Activated CD4-positive, alpha-beta memory T cell treated with anti-CD3 and anti-CD28 coated beads, Interleukin-2, amount 10 ng/mL, durations not matched to agents 7 days and 5 days (primary cell): Measurements from ENCODE around the gene DUSP7. TPM values are rescaled to one million over a fixed set of nuclear protein-coding genes. Genes with fewer than 3 reads are reported as not detected.

Experiments
- CTCF ChIA-PET: fragments of 350-600 bp; sonication (Branson Sonifier 250); formaldehyde crosslinking; loops from one replicate; lab custom pipeline; 2021; ENCODE audit warnings: antibody characterized with exemption, inconsistent platforms; lab: Charles Lee
- POLR2A ChIA-PET: fragments of 350-600 bp; sonication (Branson Sonifier 250); formaldehyde crosslinking; loops from one replicate; lab custom pipeline; 2021; ENCODE audit warnings: antibody characterized with exemption; lab: Charles Lee
- DNase-seq: peaks from one replicate; pipeline ENCODE4 v3.0.0-alpha.2; 2020
- H3K27ac Mint-ChIP-seq: one replicate; pipeline ENCODE4 v1.8.0; 2021; ENCODE audit warnings: mild to moderate bottlenecking, mixed read lengths
- H3K27me3 Mint-ChIP-seq: one replicate; pipeline ENCODE4 v1.8.0; 2021; ENCODE audit warnings: mixed read lengths
- H3K36me3 Mint-ChIP-seq: one replicate; pipeline ENCODE4 v1.8.0; 2021; ENCODE audit warnings: low read depth, mixed read lengths
- H3K4me1 Mint-ChIP-seq: one replicate; pipeline ENCODE4 v1.8.0; 2021; ENCODE audit warnings: mixed read lengths
- H3K4me3 Mint-ChIP-seq: one replicate; pipeline ENCODE4 v1.8.0; 2021; ENCODE audit warnings: mild to moderate bottlenecking, mixed read lengths
- H3K9me3 Mint-ChIP-seq: one replicate; pipeline ENCODE4 v1.8.0; 2021; ENCODE audit warnings: mixed read lengths
- total RNA-seq, 2 experiments: library from RNA; stranded (reverse); gene quantifications; one replicate each; pipeline ENCODE4 v1.2.3, GENCODE V29; 2021

The DUSP7 gene
- total RNA-seq, 2 experiments from 2014 or later: 40.1 to 40.9 TPM

DNA sequence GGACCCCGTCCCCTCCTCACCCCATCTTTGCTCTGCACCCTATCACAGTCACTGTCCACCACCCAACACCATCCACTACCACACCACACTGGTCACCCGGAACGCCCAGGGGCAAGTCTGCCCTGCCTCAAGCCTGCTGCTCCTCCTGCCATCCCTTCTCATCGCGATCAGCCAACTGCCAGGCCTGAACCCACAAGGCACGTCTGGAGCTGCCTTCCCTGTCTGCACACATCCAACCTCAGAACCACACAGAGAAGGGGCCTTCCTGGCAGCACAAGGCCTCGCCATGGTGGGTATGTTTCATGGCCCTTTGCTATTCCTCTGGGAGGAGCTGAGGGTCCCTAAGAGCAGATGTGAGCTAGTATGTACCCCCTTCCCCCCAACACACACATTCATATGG lies 3.4 kb upstream of the DUSP7 start:
- Mint-ChIP-seq H3K9me3 (no peaks in the 10 kb centered on the region), H3K4me3 (no peak overlapping the region), H3K27me3 (no peaks in the 10 kb centered on the region), H3K27ac (no peak overlapping the region), H3K4me1 (peaks cover 17% of the 10 kb centered on the region), H3K36me3 (peaks cover under 1% of the 10 kb centered on the region)
- DNase-seq: no peak
- ChIA-PET CTCF (interaction anchor here (0.6 to 3.5 kb wide), 2 partner anchors 63 to 632 kb away, joined by 3 to 15 read pairs; no protein-coding TSS in a partner anchor), POLR2A (interaction anchor here (1.1 kb wide), 1 partner anchor 95 kb away, joined by 3 read pairs; the partner anchor contains the start of gene POC1A)

DNA sequence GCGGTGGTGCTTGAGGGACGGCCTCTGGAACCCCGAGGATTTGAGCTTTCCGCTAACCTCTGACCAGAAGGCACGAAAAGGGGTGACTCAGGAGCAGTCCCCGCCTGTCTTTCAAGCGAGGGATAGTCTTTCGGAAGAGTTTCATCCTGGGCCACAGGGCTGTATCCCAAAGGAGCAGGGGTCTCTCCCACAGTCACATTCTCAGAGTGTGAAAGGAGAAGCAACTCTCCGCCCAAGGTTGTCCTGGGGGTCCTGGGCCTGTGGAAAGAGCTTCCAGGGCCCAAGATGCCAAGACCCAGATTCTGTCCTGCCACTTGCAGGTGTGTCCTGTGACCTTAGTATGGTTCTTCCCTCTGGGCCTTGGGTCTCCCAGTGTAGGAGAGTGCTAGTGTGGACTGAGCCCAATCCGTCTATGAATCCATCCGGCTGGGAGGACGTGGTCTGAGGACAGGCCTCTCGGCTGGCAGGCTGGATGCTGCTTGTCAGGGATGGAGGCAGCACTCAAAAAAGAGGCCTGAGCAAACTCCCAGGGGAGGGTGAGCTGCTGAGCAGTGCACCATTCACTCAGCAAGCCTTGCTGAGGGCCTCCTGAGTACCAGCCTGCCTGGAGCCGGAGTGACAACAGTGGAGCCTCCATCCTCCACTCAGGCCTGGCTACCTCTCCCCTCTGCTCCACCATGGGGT lies 1.6 kb upstream of the DUSP7 start:
- ChIA-PET CTCF (interaction anchor here (1.0 to 7.5 kb wide), 4 partner anchors 16 to 116 kb away, joined by 5 to 50 read pairs (median 12); partner anchors contain the start of genes PARP3, POC1A and RRP9), POLR2A (interaction anchor here (0.7 to 6.6 kb wide), 9 partner anchors 8 to 479 kb away, joined by 3 to 46 read pairs (median 4); partner anchors contain the start of genes POC1A, RPL29, RRP9 and WDR82)
- Mint-ChIP-seq H3K9me3 (no peaks in the 10 kb centered on the region), H3K27ac (no peak overlapping the region), H3K4me1 (peaks cover 32% of the 10 kb centered on the region), H3K4me3 (peak overlapping the region; percentile 80), H3K27me3 (no peaks in the 10 kb centered on the region), H3K36me3 (peaks cover 19% of the 10 kb centered on the region)
- DNase-seq: no peak

DNA sequence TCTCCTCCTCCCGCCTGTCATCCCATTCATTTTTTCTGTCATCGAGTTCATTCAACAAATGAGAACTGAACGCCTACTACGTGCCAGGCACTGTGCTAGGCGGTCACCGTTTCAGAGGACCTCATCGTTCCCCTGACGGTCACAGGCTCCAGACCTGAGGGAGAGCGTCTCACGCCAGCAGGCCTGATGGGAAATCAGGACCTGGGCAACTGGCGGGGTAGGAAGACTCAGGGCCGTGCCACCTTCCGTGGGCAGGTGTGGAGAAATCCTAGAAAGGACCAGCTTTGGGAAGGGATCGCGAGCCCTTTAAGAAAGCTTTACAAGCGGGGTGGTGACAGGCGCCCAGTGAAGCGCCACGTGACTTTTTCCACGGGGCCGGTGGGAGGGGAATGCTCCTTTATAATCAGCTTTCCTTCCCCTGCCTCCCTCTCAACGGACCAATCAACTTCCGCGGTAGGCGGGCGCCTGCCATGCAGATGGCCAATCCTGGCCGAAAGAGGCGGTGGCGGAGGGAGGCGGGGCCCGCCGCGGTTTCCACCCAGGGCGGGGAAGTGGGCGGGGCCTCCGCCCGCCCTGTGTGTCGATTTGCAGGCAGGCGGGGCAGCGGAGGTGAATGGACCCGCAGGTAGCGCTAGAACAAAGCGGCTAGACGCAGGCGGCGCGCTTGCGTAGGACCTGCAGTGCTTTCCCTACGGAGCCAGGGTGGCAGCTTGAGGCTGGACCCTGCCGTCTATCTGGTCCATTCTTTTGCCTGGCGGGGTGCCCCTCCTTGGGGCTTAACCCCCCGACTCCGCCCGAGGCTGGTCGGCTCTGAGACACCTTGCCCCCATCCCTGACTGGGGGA lies 819 bp upstream of the DUSP7 start:
- no peaks in the 10 kb centered on the region for H3K9me3 Mint-ChIP-seq
- H3K27me3 Mint-ChIP-seq: no peaks in the 10 kb centered on the region

DNA sequence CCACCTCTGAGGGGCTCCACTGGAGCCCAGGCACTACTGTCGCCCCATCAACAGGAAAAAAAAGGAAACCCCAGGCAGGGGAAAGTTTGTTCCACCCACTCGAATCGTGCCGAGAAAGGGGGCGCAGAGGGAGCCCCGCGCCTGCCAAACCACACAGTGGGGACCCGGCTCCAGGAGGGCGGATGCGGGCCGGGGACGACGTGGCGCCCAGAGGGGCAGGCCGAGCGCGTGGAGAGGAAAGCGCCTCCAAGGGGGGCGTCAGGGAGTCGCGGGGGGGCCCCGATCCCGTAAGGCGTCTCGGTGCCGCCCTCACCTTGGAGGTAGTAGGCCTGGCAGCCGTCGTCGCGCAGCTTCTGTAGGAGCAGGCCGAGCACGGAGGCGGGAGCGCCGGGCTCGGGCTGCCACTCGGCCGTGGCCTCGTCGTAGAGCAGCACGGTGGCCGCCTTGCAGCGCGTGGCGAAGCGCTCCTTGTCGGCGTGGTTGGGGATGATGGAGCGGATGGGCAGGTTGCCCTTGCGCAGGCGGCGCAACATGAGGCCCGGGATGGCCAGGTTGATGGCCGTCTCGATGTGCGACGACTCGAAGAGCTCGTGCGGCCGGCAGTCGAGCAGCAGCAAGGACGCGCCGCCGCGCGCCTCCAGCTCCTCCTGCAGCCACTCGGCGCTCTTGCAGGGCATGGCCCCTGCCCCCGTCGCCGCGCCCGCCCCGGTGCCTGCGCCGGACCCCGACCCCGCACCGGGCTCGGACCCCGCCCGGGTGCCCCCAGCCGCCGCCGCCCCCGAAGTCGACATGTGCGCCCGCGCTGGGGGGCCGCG lies 627 bp downstream of the DUSP7 start:
- no peaks in the 10 kb centered on the region for H3K27me3 Mint-ChIP-seq
- H3K9me3 Mint-ChIP-seq: no peaks in the 10 kb centered on the region
- H3K27ac Mint-ChIP-seq: peak overlapping the region; percentile 87
- DNase-seq: peak; percentile 57
- H3K4me3 Mint-ChIP-seq: peak overlapping the region; percentile 87
- ChIA-PET POLR2A (interaction anchor here (0.7 to 6.6 kb wide), 19 partner anchors 8 to 357 kb away, joined by 3 to 46 read pairs (median 4); partner anchors contain the start of genes ABHD14A, ACY1, POC1A and RPL29), CTCF (interaction anchor here (0.6 to 7.5 kb wide), 11 partner anchors 14 to 114 kb away, joined by 3 to 50 read pairs (median 5); partner anchors contain the start of genes ABHD14B, PARP3, POC1A and RPL29)
- peaks cover 41% of the 10 kb centered on the region for H3K4me1 Mint-ChIP-seq
- peaks cover 37% of the 10 kb centered on the region for H3K36me3 Mint-ChIP-seq

More for the DNA sequence above, 819 bp upstream of the DUSP7 start:
- ChIA-PET CTCF (interaction anchor here (0.8 to 7.5 kb wide), 7 partner anchors 15 to 174 kb away, joined by 3 to 50 read pairs (median 5); partner anchors contain the start of genes ABHD14B, PARP3, POC1A and RPL29), POLR2A (interaction anchor here (0.6 to 6.6 kb wide), 22 partner anchors 9 to 480 kb away, joined by 3 to 46 read pairs (median 4); partner anchors contain the start of genes ABHD14A, ACY1, POC1A and RPL29)
- H3K4me3 Mint-ChIP-seq: peak overlapping the region; percentile 80
- peak; percentile 100 for DNase-seq
- H3K27ac Mint-ChIP-seq: peak overlapping the region; percentile 80
- H3K36me3 Mint-ChIP-seq: peaks cover 26% of the 10 kb centered on the region
- H3K4me1 Mint-ChIP-seq: peaks cover 32% of the 10 kb centered on the region

DNA sequence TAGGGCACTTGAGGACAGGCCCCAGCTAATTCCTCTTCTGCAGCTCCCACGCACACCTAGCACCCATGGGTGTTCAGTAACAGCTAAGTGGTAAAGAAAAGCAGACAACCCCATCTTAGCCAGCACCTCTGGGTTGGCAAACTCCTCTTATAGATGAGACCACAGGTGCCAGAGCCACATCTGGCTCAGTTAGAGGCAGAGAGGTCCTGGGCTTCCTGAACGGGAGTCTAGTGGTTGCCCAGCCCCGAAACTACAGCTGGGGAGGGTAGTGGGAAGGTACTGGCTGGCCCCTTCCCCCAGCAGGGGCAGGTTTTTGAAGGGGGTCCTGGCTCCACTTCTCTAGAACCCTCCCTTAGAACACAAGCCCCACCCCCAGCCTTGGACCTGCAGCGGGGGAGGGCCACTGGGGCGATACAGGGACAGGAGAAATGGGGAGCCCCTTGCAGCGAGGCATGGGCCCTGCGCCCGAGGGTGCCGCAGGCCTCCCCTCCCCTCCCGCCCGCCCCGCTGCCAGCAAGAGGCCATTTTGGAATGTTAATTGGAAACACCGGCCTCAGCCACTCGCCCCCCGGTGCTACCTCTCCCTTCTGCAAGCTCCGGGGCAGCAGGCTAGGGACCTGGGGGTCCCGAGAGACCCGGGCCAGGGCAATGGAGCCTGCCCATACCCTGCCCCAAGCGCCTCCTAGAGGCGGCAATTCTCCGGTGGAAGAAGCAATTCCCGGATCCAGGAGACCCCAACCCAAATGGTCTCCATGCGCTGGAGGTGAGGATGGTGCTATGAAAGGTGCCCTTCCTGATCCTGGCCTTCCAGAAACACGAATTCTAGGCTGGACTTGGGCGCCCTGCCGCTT lies 1.5 kb downstream of the DUSP7 start:
- CTCF ChIA-PET: interaction anchor here (1.2 to 7.5 kb wide), 8 partner anchors 10 to 163 kb away, joined by 4 to 50 read pairs (median 8); partner anchors contain the start of genes PARP3, POC1A and RRP9
- Mint-ChIP-seq H3K9me3 (no peaks in the 10 kb centered on the region), H3K27me3 (no peaks in the 10 kb centered on the region), H3K4me1 (peaks cover 46% of the 10 kb centered on the region), H3K27ac (peak overlapping the region; percentile 97), H3K36me3 (peaks cover 43% of the 10 kb centered on the region), H3K4me3 (peak overlapping the region; percentile 87)
- POLR2A ChIA-PET: interaction anchor here (0.9 to 6.6 kb wide), 10 partner anchors 10 to 100 kb away, joined by 3 to 46 read pairs (median 4); partner anchors contain the start of genes ABHD14B, ACY1, POC1A and RPL29
- DNase-seq: peak; percentile 38

- Mint-ChIP-seq H3K27me3 (no peaks in the 10 kb centered on the region), H3K36me3 (peaks cover 52% of the 10 kb centered on the region), H3K9me3 (no peaks in the 10 kb centered on the region), H3K4me3 (peak overlapping the region; percentile 87), H3K4me1 (peaks cover 46% of the 10 kb centered on the region), H3K27ac (peak overlapping the region; percentile 97)
- CTCF ChIA-PET: interaction anchor here (0.6 to 7.5 kb wide), 20 partner anchors 8 to 166 kb away, joined by 3 to 50 read pairs (median 4); partner anchors contain the start of genes ABHD14B, PARP3, POC1A and RPL29
- POLR2A ChIA-PET: interaction anchor here (0.8 to 6.6 kb wide), 20 partner anchors 8 to 663 kb away, joined by 3 to 46 read pairs (median 4); partner anchors contain the start of genes ABHD14B, ACY1, POC1A and RBM15B
- peak; percentile 53 for DNase-seq
Measured at GRCh38 chr3:52053307-52054304, 2.8 kb downstream of the DUSP7 start.

DNA sequence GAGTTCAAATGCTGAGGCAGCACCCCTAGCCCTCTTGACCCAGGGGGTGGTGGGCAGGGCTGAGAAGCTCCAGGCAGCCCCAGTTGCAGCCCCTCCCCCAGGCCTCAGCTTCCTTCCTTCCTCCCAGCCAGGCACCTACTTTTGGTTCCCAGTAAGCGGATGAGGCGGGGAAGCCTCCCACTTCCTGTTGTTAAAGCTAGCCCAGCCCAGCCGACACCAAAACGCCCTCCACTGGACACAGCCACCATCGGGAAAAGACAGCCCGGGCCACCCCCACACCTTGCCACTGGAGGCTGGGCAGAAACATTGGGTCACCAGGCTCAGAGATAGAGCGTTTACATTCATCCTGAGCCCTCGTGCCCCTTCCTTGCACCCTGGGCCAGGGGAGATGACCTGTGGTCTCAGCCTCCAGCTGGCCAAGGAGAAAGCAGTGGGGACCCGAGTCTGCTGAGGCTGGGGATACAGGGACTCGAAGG lies 3.5 kb downstream of the DUSP7 start:
- CTCF ChIA-PET: interaction anchor here (0.6 to 7.5 kb wide), 20 partner anchors 33 to 167 kb away, joined by 3 to 50 read pairs (median 4); partner anchors contain the start of genes ABHD14B, PARP3, POC1A and RPL29
- peak; percentile 69 for DNase-seq
- peak overlapping the region; percentile 97 for H3K27ac Mint-ChIP-seq
- peaks cover 45% of the 10 kb centered on the region for H3K4me1 Mint-ChIP-seq
- peaks cover 52% of the 10 kb centered on the region for H3K36me3 Mint-ChIP-seq
- POLR2A ChIA-PET: interaction anchor here (0.8 to 6.6 kb wide), 16 partner anchors 9 to 662 kb away, joined by 3 to 46 read pairs (median 4); partner anchors contain the start of genes ACY1, RBM15B and RPL29
- H3K4me3 Mint-ChIP-seq: peak overlapping the region; percentile 87
- H3K27me3 Mint-ChIP-seq: no peaks in the 10 kb centered on the region
- H3K9me3 Mint-ChIP-seq: no peaks in the 10 kb centered on the region

- Mint-ChIP-seq H3K27ac (peak overlapping the region; percentile 97), H3K27me3 (no peaks in the 10 kb centered on the region), H3K4me3 (peak overlapping the region; percentile 87), H3K36me3 (peaks cover 52% of the 10 kb centered on the region), H3K9me3 (no peaks in the 10 kb centered on the region), H3K4me1 (peaks cover 41% of the 10 kb centered on the region)
- no peak for DNase-seq
- POLR2A ChIA-PET: interaction anchor here (0.8 to 6.6 kb wide), 3 partner anchors 8 to 226 kb away, joined by 3 to 46 read pairs (median 4); partner anchors contain the start of gene RPL29
- CTCF ChIA-PET: interaction anchor here (0.6 to 7.5 kb wide), 5 partner anchors 50 to 1392 kb away, joined by 3 to 50 read pairs (median 5); partner anchors contain the start of gene ABHD14B
Measured at GRCh38 chr3:52051444-52051843, 4.9 kb downstream of the DUSP7 start.

GRCh38 chr3:52050571-52050970 lies 5.8 kb downstream of the DUSP7 start:
- CTCF ChIA-PET: no interaction called here
- peaks cover 41% of the 10 kb centered on the region for H3K4me1 Mint-ChIP-seq
- peaks cover 52% of the 10 kb centered on the region for H3K36me3 Mint-ChIP-seq
- H3K27ac Mint-ChIP-seq: no peak overlapping the region
- H3K4me3 Mint-ChIP-seq: no peak overlapping the region
- no peaks in the 10 kb centered on the region for H3K27me3 Mint-ChIP-seq
- H3K9me3 Mint-ChIP-seq: no peaks in the 10 kb centered on the region
- POLR2A ChIA-PET: no interaction called here
- DNase-seq: no peak
